Measurements from ENCODE around the gene MGRN1.

MGRN1 gene

GRCh38 chr16:4631444-4631843 is 6.8 kb downstream of the MGRN1 start:
- H3K79me2 ChIP-seq (ENCODE audit: low read length), result peaks cover 92% of the 10 kb centered on the region
- no peak overlapping the region for H3K4me2 ChIP-seq (ENCODE audit: low read depth, low read length)
- no peak for DNase-seq
- H3K9me3 ChIP-seq (replicated peaks; ENCODE audit: insufficient read depth, low read length), result no peaks in the 10 kb centered on the region
- no peak overlapping the region for H3K27ac ChIP-seq (ENCODE audit: low read length)
- TF ChIP-seq EZH2phosphoT487 (IDR thresholded peaks at IDR 0.05; ENCODE audit: low read length) (no peak), CTCF (IDR thresholded peaks at IDR 0.05; ENCODE audit: low read length) (no peak), EZH2 (optimal IDR thresholded peaks at IDR 0.05; ENCODE audit: low read depth, low read length) (no peak)
- no peak overlapping the region for H3K9ac ChIP-seq (ENCODE audit: low read length)
- H2AFZ ChIP-seq (ENCODE audit: low read length), result no peak overlapping the region
- no peaks in the 10 kb centered on the region for H3K36me3 ChIP-seq (replicated peaks; ENCODE audit: insufficient read depth, low read length)
- no peaks in the 10 kb centered on the region for H3K9me2 ChIP-seq (replicated peaks; ENCODE audit: insufficient read depth, low read length)
- H3K4me1 ChIP-seq (ENCODE audit: low read length), result peaks cover 2% of the 10 kb centered on the region; the same call in 1 of the 2 replicates
- H3K4me3 ChIP-seq (ENCODE audit: low read length), result no peak overlapping the region
- H3F3A ChIP-seq (ENCODE audit: insufficient read depth, low read length), result no peaks in the 10 kb centered on the region
- H3K27me3 ChIP-seq (replicated peaks; ENCODE audit: insufficient read depth, low read length), result no peaks in the 10 kb centered on the region
- H4K20me1 ChIP-seq (ENCODE audit: insufficient read depth, low read length), result peaks cover 8% of the 10 kb centered on the region; the same call in 1 of the 2 replicates

GRCh38 chr16:4633910-4634635 is 9.4 kb downstream of the MGRN1 start:
- Histone ChIP-seq H3F3A (ENCODE audit: insufficient read depth, low read length) (no peaks in the 10 kb centered on the region), H2AFZ (ENCODE audit: low read length) (no peak overlapping the region), H3K4me2 (ENCODE audit: low read depth, low read length) (no peak overlapping the region), H4K20me1 (ENCODE audit: insufficient read depth, low read length) (peaks cover 3% of the 10 kb centered on the region; the same call in 1 of the 2 replicates), H3K9me2 (replicated peaks; ENCODE audit: insufficient read depth, low read length) (no peaks in the 10 kb centered on the region), H3K27ac (ENCODE audit: low read length) (no peak overlapping the region), H3K4me3 (ENCODE audit: low read length) (no peak overlapping the region), H3K9ac (ENCODE audit: low read length) (no peak overlapping the region), H3K4me1 (ENCODE audit: low read length) (no peaks in the 10 kb centered on the region), H3K36me3 (replicated peaks; ENCODE audit: insufficient read depth, low read length) (no peaks in the 10 kb centered on the region), H3K27me3 (replicated peaks; ENCODE audit: insufficient read depth, low read length) (no peaks in the 10 kb centered on the region), H3K9me3 (replicated peaks; ENCODE audit: insufficient read depth, low read length) (no peaks in the 10 kb centered on the region), H3K79me2 (ENCODE audit: low read length) (peaks cover 92% of the 10 kb centered on the region)
- TF ChIP-seq EZH2phosphoT487 (IDR thresholded peaks at IDR 0.05; ENCODE audit: low read length), result no peak
- DNase-seq, result no peak

- no peak for TF ChIP-seq EZH2 (optimal IDR thresholded peaks at IDR 0.05; ENCODE audit: low read depth, low read length)
- no peak for TF ChIP-seq EZH2phosphoT487 (IDR thresholded peaks at IDR 0.05; ENCODE audit: low read length)
- no peak for TF ChIP-seq CTCF (IDR thresholded peaks at IDR 0.05; ENCODE audit: low read length)
- no peaks in the 10 kb centered on the region for H3K9me3 ChIP-seq (replicated peaks; ENCODE audit: insufficient read depth, low read length)
- H3K79me2 ChIP-seq (ENCODE audit: low read length), result peaks cover 92% of the 10 kb centered on the region
- DNase-seq, result no peak
- no peaks in the 10 kb centered on the region for H3K4me1 ChIP-seq (ENCODE audit: low read length)
- H3K4me2 ChIP-seq (ENCODE audit: low read depth, low read length), result no peak overlapping the region
- no peak overlapping the region for H3K27ac ChIP-seq (ENCODE audit: low read length)
- no peaks in the 10 kb centered on the region for H3K27me3 ChIP-seq (replicated peaks; ENCODE audit: insufficient read depth, low read length)
- H4K20me1 ChIP-seq (ENCODE audit: insufficient read depth, low read length), result peaks cover 3% of the 10 kb centered on the region; the same call in 1 of the 2 replicates
- H3K9me2 ChIP-seq (replicated peaks; ENCODE audit: insufficient read depth, low read length), result no peaks in the 10 kb centered on the region
- no peak overlapping the region for H2AFZ ChIP-seq (ENCODE audit: low read length)
- H3K4me3 ChIP-seq (ENCODE audit: low read length), result no peak overlapping the region
- H3K36me3 ChIP-seq (replicated peaks; ENCODE audit: insufficient read depth, low read length), result no peaks in the 10 kb centered on the region
- H3F3A ChIP-seq (ENCODE audit: insufficient read depth, low read length), result no peaks in the 10 kb centered on the region
- H3K9ac ChIP-seq (ENCODE audit: low read length), result no peak overlapping the region
Measured at GRCh38 chr16:4634768-4635167, 10.1 kb downstream of the MGRN1 start.

- TF ChIP-seq CTCF (IDR thresholded peaks at IDR 0.05; ENCODE audit: low read length) (no peak), EZH2phosphoT487 (IDR thresholded peaks at IDR 0.05; ENCODE audit: low read length) (no peak), EZH2 (optimal IDR thresholded peaks at IDR 0.05; ENCODE audit: low read depth, low read length) (no peak)
- no peak overlapping the region for H2AFZ ChIP-seq (ENCODE audit: low read length)
- peaks cover 3% of the 10 kb centered on the region; the same call in 1 of the 2 replicates for H4K20me1 ChIP-seq (ENCODE audit: insufficient read depth, low read length)
- no peak overlapping the region for H3K27ac ChIP-seq (ENCODE audit: low read length)
- no peak overlapping the region for H3K4me3 ChIP-seq (ENCODE audit: low read length)
- no peaks in the 10 kb centered on the region for H3F3A ChIP-seq (ENCODE audit: insufficient read depth, low read length)
- no peak for DNase-seq
- H3K27me3 ChIP-seq (replicated peaks; ENCODE audit: insufficient read depth, low read length), result no peaks in the 10 kb centered on the region
- H3K9ac ChIP-seq (ENCODE audit: low read length), result no peak overlapping the region
- H3K9me3 ChIP-seq (replicated peaks; ENCODE audit: insufficient read depth, low read length), result no peaks in the 10 kb centered on the region
- no peaks in the 10 kb centered on the region for H3K4me1 ChIP-seq (ENCODE audit: low read length)
- H3K79me2 ChIP-seq (ENCODE audit: low read length), result peaks cover 92% of the 10 kb centered on the region
- no peaks in the 10 kb centered on the region for H3K9me2 ChIP-seq (replicated peaks; ENCODE audit: insufficient read depth, low read length)
- H3K4me2 ChIP-seq (ENCODE audit: low read depth, low read length), result no peak overlapping the region
- no peaks in the 10 kb centered on the region for H3K36me3 ChIP-seq (replicated peaks; ENCODE audit: insufficient read depth, low read length)
Measured at GRCh38 chr16:4636196-4636595, 11.6 kb downstream of the MGRN1 start.

Measured in MM.1S (cell line).